ENCODE results near the gene OTOP2.

DNA sequence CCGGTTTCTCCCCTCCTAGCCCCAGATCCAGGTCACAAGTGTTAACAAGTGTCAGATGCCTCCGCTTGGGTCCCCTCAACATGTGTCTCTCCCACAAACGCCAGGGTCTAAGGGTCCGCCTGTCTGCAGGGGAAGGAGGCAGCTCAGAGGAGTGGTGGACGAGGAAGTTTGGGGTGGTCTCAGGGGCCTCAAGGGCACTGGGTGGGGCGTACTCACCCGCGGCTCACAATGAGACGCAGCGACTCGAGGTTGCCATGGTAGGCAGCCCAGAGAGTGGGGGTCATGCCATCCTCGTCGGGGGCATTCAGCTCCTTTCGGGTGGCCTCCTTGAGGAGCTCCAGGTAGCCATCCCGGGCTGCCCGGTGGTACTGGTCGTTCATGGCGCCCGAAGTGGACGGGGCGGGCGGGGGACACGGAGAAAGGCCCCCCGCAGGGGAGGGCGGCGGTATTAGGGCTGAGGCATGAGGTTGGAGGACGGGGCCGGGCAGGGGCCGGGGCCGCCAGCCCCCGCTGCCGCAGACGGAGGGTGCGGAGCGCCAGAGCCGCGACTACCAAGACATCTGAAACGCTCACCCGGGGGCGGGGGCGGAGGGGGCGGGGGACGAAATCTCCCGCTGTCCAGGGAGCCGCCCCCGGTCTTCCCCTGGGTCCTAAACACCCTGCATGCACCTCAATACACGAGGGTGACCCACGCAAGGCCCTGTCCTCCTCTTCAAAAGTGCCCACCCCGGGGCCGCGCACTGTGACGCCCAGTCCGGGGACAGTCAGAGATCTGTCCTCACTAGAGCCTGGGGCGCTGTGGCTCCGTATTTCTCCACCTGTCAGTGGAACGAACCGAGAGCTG lies 1.2 kb upstream of the OTOP2 start, which contains the start of gene USH1G:
- TF ChIP-seq CTCF (IDR thresholded peaks at IDR 0.05; ENCODE audit: low read depth, low read length, poor library complexity, severe bottlenecking) (no peak), EZH2phosphoT487 (IDR thresholded peaks at IDR 0.05; ENCODE audit: borderline replicate concordance, low read length) (no peak)
